GM12878 (cell line): ENCODE results near the gene CORO1A. TPM values are rescaled to one million over a fixed set of nuclear protein-coding genes. Genes with fewer than 3 reads are reported as not detected.

ENCODE experiments used
- ASH2L ChIP-seq: fragments of 300-600, 200-600 bp; sonication (generic); IDR thresholded peaks from 2 replicates; pipeline ENCODE4 v1.6.1; 2017; ENCODE audit warnings: low read depth, mild to moderate bottlenecking, borderline replicate concordance
- BCL11A ChIP-seq: IDR thresholded peaks from 2 replicates; pipeline ENCODE4 v1.6.1; 2011; ENCODE audit warnings: low read depth, low read length
- BCL3 ChIP-seq: IDR thresholded peaks from 2 replicates; pipeline ENCODE4 v1.6.1; 2011; ENCODE audit warnings: borderline replicate concordance, low read depth, mild to moderate bottlenecking, moderate library complexity, low read length; ENCODE audit not compliant: insufficient read depth, poor library complexity, severe bottlenecking
- BMI1 ChIP-seq: fragments of 450-650 bp; IDR thresholded peaks from 2 replicates; pipeline ENCODE4 v1.6.1; 2016; ENCODE audit warnings: mild to moderate bottlenecking, moderate library complexity, borderline replicate concordance
- CBX5 ChIP-seq: sonication (generic); IDR thresholded peaks from 2 replicates; pipeline ENCODE4 v1.6.1; 2016; ENCODE audit warnings: low read depth, moderate library complexity, mild to moderate bottlenecking, inconsistent platforms
- ELK1 ChIP-seq: IDR thresholded peaks from 2 replicates; pipeline ENCODE4 v1.6.1; 2012; ENCODE audit warnings: low read depth, low read length, improper control_type of control experiment
- FOXK2 ChIP-seq: fragments of 450-650 bp; IDR thresholded peaks from 2 replicates; pipeline ENCODE4 v1.6.1; 2017; ENCODE audit warnings: mild to moderate bottlenecking, moderate library complexity
- GABPA ChIP-seq: IDR thresholded peaks from 2 replicates; pipeline ENCODE4 v1.6.1; 2014; ENCODE audit warnings: antibody characterized with exemption, low read depth, mild to moderate bottlenecking, inconsistent platforms
- HDAC6 ChIP-seq: fragments of 200-600 bp; sonication (generic); IDR thresholded peaks from one replicate; pipeline ENCODE4 v1.8.0; 2017; ENCODE audit warnings: antibody characterized with exemption; ENCODE audit not compliant: unreplicated experiment
- IRF5 ChIP-seq: fragments of 450-650 bp; IDR thresholded peaks from 2 replicates; pipeline ENCODE4 v1.6.1; 2017; ENCODE audit warnings: borderline replicate concordance
- KDM1A ChIP-seq: fragments of 200-600 bp; sonication (generic); IDR thresholded peaks from 2 replicates; pipeline ENCODE4 v1.6.1; 2016; ENCODE audit warnings: borderline replicate concordance
- MEF2B ChIP-seq: fragments of 450-650 bp; IDR thresholded peaks from 2 replicates; pipeline ENCODE4 v1.6.1; 2018; ENCODE audit warnings: mild to moderate bottlenecking, moderate library complexity; ENCODE audit not compliant: partially characterized antibody, poor library complexity, severe bottlenecking
- MTA2 ChIP-seq: fragments of 450-650 bp; IDR thresholded peaks from 2 replicates; pipeline ENCODE4 v1.6.1; 2016; ENCODE audit warnings: low read depth, mild to moderate bottlenecking, moderate library complexity
- MTA3 ChIP-seq: IDR thresholded peaks from 2 replicates; pipeline ENCODE4 v1.6.1; 2012; ENCODE audit warnings: low read length, inconsistent platforms, borderline replicate concordance
- NFXL1 ChIP-seq: fragments of 450-650 bp; IDR thresholded peaks from 2 replicates; pipeline ENCODE4 v1.6.1; 2017; ENCODE audit warnings: antibody characterized with exemption, mild to moderate bottlenecking, borderline replicate concordance
- NFYB ChIP-seq: IDR thresholded peaks from 2 replicates; pipeline ENCODE4 v1.6.1; 2011; ENCODE audit warnings: low read depth, mild to moderate bottlenecking, low read length, improper control_type of control experiment, moderate library complexity; ENCODE audit not compliant: insufficient read depth
- POLR2A ChIP-seq: IDR thresholded peaks from 2 replicates; pipeline ENCODE4 v1.6.1; 2011; ENCODE audit warnings: low read depth, mild to moderate bottlenecking, low read length
- POU2F2 ChIP-seq: IDR thresholded peaks from 3 replicates; pipeline ENCODE4 v1.6.1; 2011; ENCODE audit warnings: low read depth, mild to moderate bottlenecking, low read length, borderline replicate concordance
- RELA ChIP-seq: fragments of 450-650 bp; IDR thresholded peaks from 2 replicates; pipeline ENCODE4 v1.8.0; 2014; ENCODE audit warnings: borderline replicate concordance; ENCODE audit not compliant: partially characterized antibody
- SIX5 ChIP-seq: IDR thresholded peaks from 2 replicates; pipeline ENCODE4 v1.6.1; 2011; ENCODE audit warnings: mild to moderate bottlenecking, low read depth, low read length, moderate library complexity; ENCODE audit not compliant: severe bottlenecking
- SREBF1 ChIP-seq: IDR thresholded peaks from 2 replicates; pipeline ENCODE4 v1.6.1; 2012; ENCODE audit warnings: mild to moderate bottlenecking, low read length
- SUPT20H ChIP-seq: IDR thresholded peaks from 2 replicates; pipeline ENCODE4 v1.6.1; 2011; ENCODE audit warnings: low read depth, mild to moderate bottlenecking, low read length, moderate library complexity, borderline replicate concordance; ENCODE audit not compliant: control insufficient read depth
- TCF12 ChIP-seq: IDR thresholded peaks from 2 replicates; pipeline ENCODE4 v1.6.1; 2011; ENCODE audit warnings: low read depth, mild to moderate bottlenecking, low read length
- ZBTB11 ChIP-seq: fragments of 450-650 bp; formaldehyde crosslinking; IDR thresholded peaks from 2 replicates; pipeline ENCODE4 v1.5.0; 2022; ENCODE audit warnings: mild to moderate bottlenecking, missing genetic modification characterization
- polyA plus RNA-seq, 11 experiments: library from polyadenylated mRNA; depleted of rRNA in 4 of 11; unstranded in 6 of 11; stranded (reverse) in 5 of 11; fragments of >200 nt; fragmentation: Nextera tagmentation in 4 of 11; fragmentation: Illumina TruSeq in 1 of 11; extraction: Ambion mirVana in 4 of 11; extraction: Trizol in 1 of 11; gene quantifications; 1 replicate in 1 of 11; 2 replicates in 10 of 11; pipeline versions ENCODE4 v1.2.1 to v1.2.3, GENCODE V29; 2011 to 2016; ENCODE audit warnings: inconsistent platforms in 2 of 11, missing spikeins in 2 of 11, low read depth in 1 of 11
- total RNA-seq, 4 experiments: library from RNA; depleted of rRNA in 3 of 4; stranded (reverse); fragments of >200 nt in 3 of 4; fragmentation: Illumina TruSeq in 1 of 4; extraction: Trizol in 1 of 4; gene quantifications; 2 replicates each; pipeline versions ENCODE4 v1.2.1 to v1.2.3, GENCODE V29; 2013 to 2021

The CORO1A gene
- total and polyA plus RNA-seq, 10 of the 15 experiments (the other 5 are each of a cell fraction or from before 2014, with no cell fraction given): 16.3 to 1,464 (median 714) TPM

- TF ChIP-seq GABPA (no peak), SIX5 (no peak), IRF5 (no peak), ELK1 (no peak), KDM1A (no peak), HDAC6 (no peak), SREBF1 (no peak), MTA3 (no peak), FOXK2 (no peak), RELA (no peak), NFYB (no peak), CBX5 (no peak), MTA2 (peak; percentile 64; the same call in 1 of the 2 replicates), POLR2A (peak; percentile 89), BMI1 (no peak), ASH2L (no peak), NFXL1 (no peak), ZBTB11 (CRISPR knock-in tag) (no peak; the same call in 1 of the 2 replicates), SUPT20H (no peak), POU2F2 (peak; percentile 67; the same call in 2 of the 3 replicates), TCF12 (peak; percentile 68; the same call in 1 of the 2 replicates), BCL3 (peak; percentile 39), BCL11A (peak; percentile 31; the same call in 1 of the 2 replicates), MEF2B (no peak)
Observed at GRCh38 chr16:30184096-30184890, 891 bp downstream of the CORO1A start (continued).
